ENCODE results near the gene LBR. TPM values are rescaled to one million over a fixed set of nuclear protein-coding genes. Genes with fewer than 3 reads are reported as not detected.
"Not testable (repeated sequence)": the region's sequence is repeated elsewhere in the genome, so short reads cannot be mapped to it uniquely, and the experiment has no call there.

The LBR gene
- total RNA-seq, 1 experiment from 2014 or later: 21.9 TPM

GRCh38 chr1:225415967-225416745 lies 11.7 kb downstream of the LBR start:
- Histone ChIP-seq H3K4me3 (no peak overlapping the region), H3K36me3 (peaks cover 31% of the 10 kb centered on the region)
- DNase-seq: no peak

GRCh38 chr1:225415307-225415706 lies 12.5 kb downstream of the LBR start:
- no peaks in the 10 kb centered on the region for H3K27me3 ChIP-seq
- no peak for DNase-seq
- no peak overlapping the region for H3K4me3 ChIP-seq
- H3K36me3 ChIP-seq: peaks cover 35% of the 10 kb centered on the region
- H3K9me3 ChIP-seq: no peaks in the 10 kb centered on the region

More at GRCh38 chr1:225415967-225416745, 11.7 kb downstream of the LBR start:
- Histone ChIP-seq H3K9me3 (no peaks in the 10 kb centered on the region), H3K27me3 (no peaks in the 10 kb centered on the region)

- no peak for DNase-seq
- H3K4me3 ChIP-seq: no peak overlapping the region
- no peaks in the 10 kb centered on the region for H3K9me3 ChIP-seq
- no peaks in the 10 kb centered on the region for H3K27me3 ChIP-seq
- H3K36me3 ChIP-seq: peaks cover 36% of the 10 kb centered on the region
These were observed 14.0 kb downstream of the LBR start for GRCh38 chr1:225413708-225414375.

GRCh38 chr1:225412803-225413351 lies 15.0 kb downstream of the LBR start:
- no peak for DNase-seq
- H3K36me3 ChIP-seq: peaks cover 35% of the 10 kb centered on the region
- no peak overlapping the region for H3K4me3 ChIP-seq
- no peaks in the 10 kb centered on the region for H3K27me3 ChIP-seq
- H3K9me3 ChIP-seq: no peaks in the 10 kb centered on the region

GRCh38 chr1:225412321-225412720 lies 15.5 kb downstream of the LBR start:
- peaks cover 39% of the 10 kb centered on the region for H3K36me3 ChIP-seq

GRCh38 chr1:225410036-225410435 lies 17.8 kb downstream of the LBR start:
- H3K27me3 ChIP-seq: no peaks in the 10 kb centered on the region
- H3K9me3 ChIP-seq: no peaks in the 10 kb centered on the region
- no peak for DNase-seq
- no peak overlapping the region for H3K4me3 ChIP-seq
- peaks cover 40% of the 10 kb centered on the region for H3K36me3 ChIP-seq

More at GRCh38 chr1:225412321-225412720, 15.5 kb downstream of the LBR start:
- no peaks in the 10 kb centered on the region for H3K9me3 ChIP-seq
- DNase-seq: no peak
- H3K4me3 ChIP-seq: no peak overlapping the region
- H3K27me3 ChIP-seq: no peaks in the 10 kb centered on the region

GRCh38 chr1:225409051-225409450 lies 18.8 kb downstream of the LBR start:
- Histone ChIP-seq H3K9me3 (no peaks in the 10 kb centered on the region), H3K27me3 (no peaks in the 10 kb centered on the region), H3K4me3 (no peak overlapping the region), H3K36me3 (peaks cover 36% of the 10 kb centered on the region)
- no peak for DNase-seq

- H3K27me3 ChIP-seq: no peaks in the 10 kb centered on the region
- H3K9me3 ChIP-seq: no peaks in the 10 kb centered on the region
- peaks cover 36% of the 10 kb centered on the region for H3K36me3 ChIP-seq
- H3K4me3 ChIP-seq: no peak overlapping the region
- no peak for DNase-seq
These were observed 19.6 kb downstream of the LBR start for GRCh38 chr1:225408249-225408648.

- H3K9me3 ChIP-seq: no peaks in the 10 kb centered on the region
- no peak overlapping the region for H3K4me3 ChIP-seq
- no peaks in the 10 kb centered on the region for H3K27me3 ChIP-seq
- no peak for DNase-seq
- peaks cover 38% of the 10 kb centered on the region for H3K36me3 ChIP-seq
These were observed 20.1 kb downstream of the LBR start for GRCh38 chr1:225407755-225408154.

GRCh38 chr1:225406976-225407725 lies 20.7 kb downstream of the LBR start:
- Histone ChIP-seq H3K27me3 (no peaks in the 10 kb centered on the region), H3K9me3 (no peaks in the 10 kb centered on the region), H3K4me3 (no peak overlapping the region), H3K36me3 (peaks cover 39% of the 10 kb centered on the region)
- DNase-seq: no peak

- no peak overlapping the region for H3K4me3 ChIP-seq
- peaks cover 24% of the 10 kb centered on the region for H3K36me3 ChIP-seq
- H3K27me3 ChIP-seq: no peaks in the 10 kb centered on the region
- no peaks in the 10 kb centered on the region for H3K9me3 ChIP-seq
- no peak for DNase-seq
These were observed 26.9 kb downstream of the LBR start for GRCh38 chr1:225400968-225401367.

- Histone ChIP-seq H3K36me3 (peaks cover 4% of the 10 kb centered on the region; the same call in 1 of the 2 replicates), H3K9me3 (no peaks in the 10 kb centered on the region), H3K4me3 (no peak overlapping the region), H3K27me3 (no peaks in the 10 kb centered on the region)
- no peak for DNase-seq
These were observed 31.5 kb downstream of the LBR start for GRCh38 chr1:225396357-225396756.

- Histone ChIP-seq H3K9me3 (no peaks in the 10 kb centered on the region), H3K4me3 (no peak overlapping the region)
- no peak for DNase-seq
These were observed 38.0 kb downstream of the LBR start for GRCh38 chr1:225389843-225390242.

GRCh38 chr1:225388372-225388771 lies 39.5 kb downstream of the LBR start:
- no peak overlapping the region for H3K4me3 ChIP-seq
- no peaks in the 10 kb centered on the region for H3K36me3 ChIP-seq
- H3K27me3 ChIP-seq: no peaks in the 10 kb centered on the region
- no peak for DNase-seq
- H3K9me3 ChIP-seq: no peaks in the 10 kb centered on the region

More at GRCh38 chr1:225389843-225390242, 38.0 kb downstream of the LBR start:
- H3K27me3 ChIP-seq: no peaks in the 10 kb centered on the region
- H3K36me3 ChIP-seq: no peaks in the 10 kb centered on the region

- not testable (repeated sequence) for DNase-seq, H3K27me3 ChIP-seq, H3K9me3 ChIP-seq, H3K4me3 ChIP-seq, H3K36me3 ChIP-seq
These were observed 41.0 kb downstream of the LBR start for GRCh38 chr1:225386860-225387259.

- no peak for DNase-seq
- Histone ChIP-seq H3K27me3 (no peaks in the 10 kb centered on the region), H3K9me3 (no peaks in the 10 kb centered on the region), H3K36me3 (no peaks in the 10 kb centered on the region), H3K4me3 (no peak overlapping the region)
These were observed 47.1 kb downstream of the LBR start for GRCh38 chr1:225380691-225381090.

GRCh38 chr1:225378880-225379279 lies 49.0 kb downstream of the LBR start:
- no peak for DNase-seq
- Histone ChIP-seq H3K4me3 (no peak overlapping the region), H3K27me3 (no peaks in the 10 kb centered on the region), H3K9me3 (no peaks in the 10 kb centered on the region), H3K36me3 (no peaks in the 10 kb centered on the region)
